Caco-2 (cell line): ENCODE measurements around the gene GRK5. TPM values are rescaled to one million over a fixed set of nuclear protein-coding genes. Genes with fewer than 3 reads are reported as not detected.

ENCODE experiments used
- BruUV-seq: library from RNA; stranded (reverse); fragments of 400-500 nt; replicated peaks from 2 replicates; lab custom pipeline; 2021; lab: Mats Ljungman, UMichigan
- CTCF ChIA-PET: fragments of 300-600 bp; sonication (Branson Sonifier 250); formaldehyde crosslinking; loops from one replicate; lab custom pipeline; 2022; ENCODE audit warnings: antibody characterized with exemption; lab: Charles Lee
- POLR2A ChIA-PET: fragments of 300-600 bp; sonication (Branson Sonifier 250); formaldehyde crosslinking; loops from one replicate; lab custom pipeline; 2022; ENCODE audit warnings: antibody characterized with exemption; lab: Charles Lee
- DNase-seq, 2 experiments: peaks; one replicate each; pipeline versions ENCODE4 v3.0.0 to v3.0.0-alpha.2; 2020 to 2022
- H3K27me3 ChIP-seq: replicated peaks from 2 replicates; pipeline ENCODE4 v1.6.0; 2011; ENCODE audit warnings: low read length; ENCODE audit not compliant: control insufficient read depth, insufficient read depth
- H3K36me3 ChIP-seq: 2 replicates; pipeline ENCODE4 v1.5.1; 2011; ENCODE audit warnings: low read length; ENCODE audit not compliant: control insufficient read depth, insufficient read depth
- H3K4me1 ChIP-seq: fragments of 250-450 bp; sonication (Bioruptor Pico); 2 replicates; pipeline ENCODE4 v1.5.1; 2020; ENCODE audit warnings: mild to moderate bottlenecking
- H3K4me3 ChIP-seq: 2 replicates; pipeline ENCODE4 v1.5.1; 2011; ENCODE audit warnings: low read depth, mild to moderate bottlenecking, control low read depth, low read length
- H3K9me3 ChIP-seq: fragments of 250-450 bp; sonication (Bioruptor Pico); 2 replicates; pipeline ENCODE4 v1.5.1; 2020; ENCODE audit warnings: mild to moderate bottlenecking, moderate library complexity
- H3K27ac Mint-ChIP-seq: one replicate; pipeline ENCODE4 v1.8.0; 2022; ENCODE audit warnings: mixed read lengths; ENCODE audit not compliant: unreplicated experiment
- H3K27me3 Mint-ChIP-seq: one replicate; pipeline ENCODE4 v1.8.0; 2022; ENCODE audit warnings: mixed read lengths; ENCODE audit not compliant: insufficient read depth, unreplicated experiment
- H3K36me3 Mint-ChIP-seq: one replicate; pipeline ENCODE4 v1.8.0; 2022; ENCODE audit warnings: mild to moderate bottlenecking, mixed read lengths; ENCODE audit not compliant: insufficient read depth, unreplicated experiment
- H3K4me1 Mint-ChIP-seq: one replicate; pipeline ENCODE4 v1.8.0; 2022; ENCODE audit warnings: low read depth, mixed read lengths; ENCODE audit not compliant: unreplicated experiment
- H3K4me3 Mint-ChIP-seq: one replicate; pipeline ENCODE4 v1.8.0; 2022; ENCODE audit warnings: mild to moderate bottlenecking, moderate library complexity, mixed read lengths; ENCODE audit not compliant: unreplicated experiment
- H3K9me3 Mint-ChIP-seq: one replicate; pipeline ENCODE4 v1.8.0; 2022; ENCODE audit warnings: mixed read lengths; ENCODE audit not compliant: unreplicated experiment
- CTCF ChIP-seq, 2 experiments: fragments of 200-600 bp in 1 of 2; IDR thresholded peaks; 1 replicate in 1 of 2; 2 replicates in 1 of 2; pipeline versions ENCODE4 v1.5.1 to v1.8.0; 2011 to 2022; ENCODE audit warnings: antibody characterized with exemption in 1 of 2, control low read depth in 1 of 2, inconsistent platforms in 1 of 2, low read depth in 1 of 2, low read length in 1 of 2, mild to moderate bottlenecking in 1 of 2, moderate library complexity in 1 of 2; ENCODE audit not compliant: insufficient read depth in 1 of 2, severe bottlenecking in 1 of 2, unreplicated experiment in 1 of 2
- intact Hi-C: fragments of 100-400 bp; cut with micrococcal nuclease; formaldehyde crosslinking; loops from one replicate; pipeline ENCODE4 v1.10.0; 2022; ENCODE audit not compliant: unreplicated experiment
- total RNA-seq: library from RNA; stranded (reverse); gene quantifications from 2 replicates; pipeline ENCODE4 v1.2.3, GENCODE V29; 2022

GRK5 gene
- total RNA-seq, 1 experiment from 2014 or later, result 7.7 TPM

GRCh38 chr10:119292968-119293760 is 85.8 kb downstream of the GRK5 start:
- Mint-ChIP-seq H3K4me1 (peaks cover 12% of the 10 kb centered on the region), H3K36me3 (no peaks in the 10 kb centered on the region), H3K27me3 (no peaks in the 10 kb centered on the region), H3K4me3 (no peak overlapping the region), H3K9me3 (peaks cover 17% of the 10 kb centered on the region), H3K27ac (no peak overlapping the region)
- Histone ChIP-seq H3K36me3 (no peaks in the 10 kb centered on the region), H3K4me1 (peaks cover 19% of the 10 kb centered on the region), H3K27me3 (no peaks in the 10 kb centered on the region), H3K9me3 (no peaks in the 10 kb centered on the region), H3K4me3 (no peak overlapping the region)
- intact Hi-C loops, result loop anchor here (5.0 kb wide), 1 partner anchor 84 kb away; no protein-coding TSS in a partner anchor
- ChIA-PET CTCF (interaction anchor here (0.8 kb wide), 1 partner anchor 22 kb away, joined by 3 read pairs; no protein-coding TSS in a partner anchor), POLR2A (interaction anchor here (0.5 kb wide), 1 partner anchor 250 kb away, joined by 5 read pairs; no protein-coding TSS in a partner anchor)
- BruUV-seq, result no TSS peak
- no peak for TF ChIP-seq CTCF (IDR thresholded peaks at IDR 0.05; ENCODE audit: insufficient read depth in 1 of 2, low read depth in 1 of 2, low read length in 1 of 2, severe bottlenecking in 1 of 2, unreplicated experiment in 1 of 2)
- no peak for DNase-seq

GRCh38 chr10:119296703-119297102 is 89.3 kb downstream of the GRK5 start:
- POLR2A ChIA-PET, result no interaction called here
- H3K4me1 Mint-ChIP-seq, result no peaks in the 10 kb centered on the region
- no TSS peak for BruUV-seq

More at GRCh38 chr10:119296703-119297102, 89.3 kb downstream of the GRK5 start:
- no peaks in the 10 kb centered on the region for H3K36me3 Mint-ChIP-seq
- intact Hi-C loops, result no loop called here
- Histone ChIP-seq H3K4me1 (peaks cover 3% of the 10 kb centered on the region; the same call in 1 of the 2 replicates), H3K9me3 (no peaks in the 10 kb centered on the region), H3K27me3 (no peaks in the 10 kb centered on the region), H3K36me3 (no peaks in the 10 kb centered on the region), H3K4me3 (no peak overlapping the region)
- no peak for TF ChIP-seq CTCF (IDR thresholded peaks at IDR 0.05; ENCODE audit: insufficient read depth in 1 of 2, low read depth in 1 of 2, low read length in 1 of 2, severe bottlenecking in 1 of 2, unreplicated experiment in 1 of 2)
- H3K4me3 Mint-ChIP-seq, result no peak overlapping the region
- peaks cover 14% of the 10 kb centered on the region for H3K9me3 Mint-ChIP-seq
- CTCF ChIA-PET, result no interaction called here
- H3K27me3 Mint-ChIP-seq, result no peaks in the 10 kb centered on the region
- H3K27ac Mint-ChIP-seq, result no peak overlapping the region
- no peak for DNase-seq
